GDM1 (cell line): ENCODE results near the gene NDOR1.

ENCODE experiments used
- DNase-seq: peaks from one replicate; lab custom pipeline; 2025; lab: John Stamatoyannopoulos, UW

NDOR1 gene

DNA sequence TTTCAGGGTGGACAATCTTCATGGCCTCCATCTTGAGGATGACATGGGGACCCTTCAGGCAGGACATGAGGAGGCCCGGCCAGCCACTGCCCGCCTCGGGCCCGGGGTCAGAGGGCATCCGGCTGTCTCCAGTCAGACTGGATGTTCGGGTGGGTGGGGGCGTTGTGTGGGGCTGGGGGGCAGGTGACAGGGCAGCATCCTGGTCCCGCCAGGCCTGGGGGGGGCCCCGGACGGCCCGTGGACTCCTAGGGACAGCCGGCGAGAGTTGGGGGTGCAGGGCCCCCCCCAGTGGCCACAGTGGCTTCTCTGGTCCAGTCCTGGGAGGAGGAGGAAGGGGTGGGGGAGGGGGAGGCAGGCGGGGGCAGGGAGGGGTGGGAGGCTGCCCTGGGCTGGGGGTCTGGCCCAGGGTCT lies 15.6 kb downstream of the NDOR1 start:
- no peak for DNase-seq

DNA sequence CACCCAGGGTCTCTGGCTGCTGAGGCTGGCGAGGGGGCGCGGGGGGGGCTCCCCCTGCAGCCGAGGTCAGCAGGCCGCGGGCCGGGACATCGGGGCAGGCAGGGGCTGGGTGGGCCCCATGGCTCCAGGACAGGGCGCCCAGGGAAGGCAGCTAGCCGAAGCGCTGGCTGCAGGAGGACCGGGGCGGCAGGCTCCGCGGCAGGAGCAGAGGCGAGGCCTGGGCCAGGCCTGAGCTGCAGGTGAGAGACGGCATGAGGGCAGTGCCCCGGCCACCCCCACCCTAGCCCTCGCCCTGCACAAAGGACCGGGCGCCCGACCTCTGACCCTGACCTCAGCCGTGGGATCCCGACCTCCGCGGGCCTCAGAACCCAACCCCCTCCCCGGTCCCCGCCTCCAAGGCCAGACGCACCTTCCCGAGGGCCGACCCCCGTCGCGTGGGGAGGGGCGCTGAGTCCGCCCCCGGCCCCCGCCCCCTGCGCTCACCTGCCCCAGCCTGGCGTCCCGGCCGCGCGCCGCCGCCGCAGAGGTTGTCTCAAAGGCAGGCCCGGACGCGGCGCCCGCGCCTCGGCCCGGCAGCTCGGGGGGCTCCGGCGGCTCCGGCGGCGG lies 16.1 kb downstream of the NDOR1 start:
- DNase-seq = no peak

DNA sequence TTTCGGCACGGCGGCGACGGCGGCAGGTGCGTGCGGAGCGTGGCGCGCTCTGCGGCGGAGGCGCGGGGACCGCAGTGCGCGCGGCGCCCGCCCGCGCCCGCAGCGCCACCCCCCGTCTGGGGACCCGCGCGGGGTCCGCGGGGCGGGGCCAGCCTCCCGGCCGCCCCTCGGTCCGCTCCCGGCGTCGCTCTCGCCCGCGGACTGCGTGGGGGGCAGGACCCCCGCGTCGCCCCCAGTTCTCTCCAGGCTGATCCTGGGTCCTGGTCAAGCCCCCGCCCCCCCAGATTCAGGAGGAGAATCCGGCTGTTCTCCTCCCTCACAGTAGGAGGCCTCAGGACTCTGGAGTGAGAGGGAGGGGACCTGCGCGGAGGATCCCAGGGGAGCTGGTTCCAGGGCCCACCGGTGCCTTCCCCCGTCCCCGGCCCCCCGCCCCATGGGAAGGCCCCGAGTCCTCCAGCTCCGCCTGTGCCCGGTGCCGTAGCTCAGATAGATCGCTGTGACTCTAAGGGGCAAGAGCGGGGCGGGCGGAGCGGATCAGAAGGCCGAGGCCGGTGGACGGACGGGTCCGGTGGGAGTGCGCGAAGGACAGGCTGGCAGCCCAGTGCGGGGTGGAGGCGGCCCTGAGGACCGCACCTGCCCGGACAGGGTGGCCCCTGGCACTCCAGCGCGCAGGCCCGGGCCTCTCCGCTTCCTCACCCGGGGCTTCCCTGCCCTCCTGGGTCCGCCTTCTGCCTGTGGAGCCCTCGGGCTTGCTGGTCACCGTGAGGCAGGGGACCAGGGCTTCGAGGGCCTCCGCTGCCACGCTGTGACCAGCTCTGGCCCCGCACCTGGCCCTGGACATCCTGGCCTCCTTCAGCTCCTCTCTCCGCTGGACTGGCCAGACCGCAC lies 16.9 kb downstream of the NDOR1 start, which contains the start of gene RNF208:
RNF208 (minus strand) TSS at position 51 of the 888 bp plus-strand sequence. CDS start 1,028 bp downstream, outside the sequence.
- no peak for DNase-seq

DNA sequence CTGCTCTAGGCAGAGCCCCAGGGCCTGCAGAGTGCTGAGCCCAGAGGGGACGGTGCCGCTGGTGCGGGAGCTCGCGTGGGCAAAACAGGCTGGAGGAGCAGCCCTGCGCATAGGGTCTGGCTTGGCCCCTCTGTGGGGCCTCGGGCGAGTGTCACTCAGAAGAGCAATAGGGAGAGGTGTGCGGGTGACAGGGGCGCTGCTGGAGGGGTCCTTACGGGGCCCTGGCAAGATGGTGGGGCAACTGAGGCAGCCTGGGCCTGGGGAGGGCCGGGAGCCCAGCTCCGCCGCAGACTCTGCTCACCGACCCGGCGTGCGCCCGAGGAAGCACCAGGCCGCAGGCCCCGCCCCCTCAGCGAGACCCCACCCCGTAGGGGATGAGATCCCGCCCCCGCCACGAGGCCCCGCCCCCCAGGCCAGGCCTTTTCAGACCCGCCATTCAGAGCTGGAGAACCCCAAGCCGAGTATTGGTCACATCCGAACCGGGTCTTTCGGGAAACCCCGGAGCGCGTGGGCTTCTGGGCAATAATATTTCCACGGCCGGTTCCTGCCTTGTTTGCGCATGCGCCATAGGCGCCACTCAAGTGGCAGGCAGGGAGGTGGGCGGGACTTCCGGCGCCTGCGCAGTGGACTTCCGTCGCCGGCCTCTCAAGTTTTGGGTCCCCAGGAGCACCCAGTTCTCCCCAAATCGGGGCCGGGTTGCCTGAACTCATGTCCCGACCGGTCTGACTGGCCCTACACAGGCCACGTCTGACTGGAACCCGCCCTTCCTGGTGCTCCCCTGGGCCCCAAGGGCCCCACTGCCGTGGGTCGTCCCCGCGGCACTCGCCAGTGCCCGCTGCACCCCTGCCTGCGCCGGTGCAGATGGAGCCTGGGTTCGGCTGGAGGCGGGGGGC lies 17.8 kb downstream of the NDOR1 start:
- peak; percentile 97 for DNase-seq

DNA sequence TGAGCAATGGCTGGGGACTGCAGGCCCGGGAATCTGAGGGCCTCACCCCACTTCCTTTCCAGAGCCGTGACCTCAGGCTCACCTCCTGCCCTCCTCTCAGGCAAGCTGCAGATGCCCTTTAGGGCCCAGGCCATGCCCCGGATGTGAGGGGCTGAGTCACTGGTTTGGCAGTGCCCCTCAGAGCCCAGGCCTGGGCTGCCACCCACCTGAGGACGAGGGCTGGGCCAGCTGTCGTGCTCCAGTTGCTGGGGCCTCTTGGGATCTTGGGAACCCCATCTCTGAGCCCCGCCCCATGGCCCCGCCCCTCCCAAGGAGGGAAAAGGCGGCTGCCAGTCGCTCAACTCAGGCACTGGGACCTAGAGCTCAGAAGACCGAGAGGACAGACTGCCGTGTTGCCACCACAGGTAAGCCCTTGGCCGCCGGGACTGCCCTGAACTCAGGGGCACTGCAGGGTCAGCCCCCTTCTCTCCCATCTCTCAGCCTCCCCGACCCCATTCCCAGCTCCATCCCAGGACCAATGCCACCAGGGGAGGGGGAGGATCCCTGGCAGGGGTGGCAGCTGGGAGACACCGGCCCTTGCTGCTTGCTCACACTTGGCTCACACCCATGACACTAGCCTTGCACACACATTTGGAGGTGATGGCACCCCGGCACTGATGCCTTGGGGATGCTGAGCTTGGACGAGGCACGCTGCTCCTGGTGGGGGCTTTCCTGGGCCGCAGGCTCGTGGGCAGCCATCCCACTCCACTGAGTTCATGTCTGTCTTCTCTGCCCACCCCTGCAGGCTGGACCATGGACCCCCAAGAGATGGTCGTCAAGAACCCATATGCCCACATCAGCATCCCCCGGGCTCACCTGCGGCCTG lies 19.6 kb downstream of the NDOR1 start, which contains the start of gene CYSRT1:
CYSRT1 (plus strand) TSS at position 345 of the 865 bp plus-strand sequence; CDS start at position 793, 448 bp downstream.
- no peak for DNase-seq

DNA sequence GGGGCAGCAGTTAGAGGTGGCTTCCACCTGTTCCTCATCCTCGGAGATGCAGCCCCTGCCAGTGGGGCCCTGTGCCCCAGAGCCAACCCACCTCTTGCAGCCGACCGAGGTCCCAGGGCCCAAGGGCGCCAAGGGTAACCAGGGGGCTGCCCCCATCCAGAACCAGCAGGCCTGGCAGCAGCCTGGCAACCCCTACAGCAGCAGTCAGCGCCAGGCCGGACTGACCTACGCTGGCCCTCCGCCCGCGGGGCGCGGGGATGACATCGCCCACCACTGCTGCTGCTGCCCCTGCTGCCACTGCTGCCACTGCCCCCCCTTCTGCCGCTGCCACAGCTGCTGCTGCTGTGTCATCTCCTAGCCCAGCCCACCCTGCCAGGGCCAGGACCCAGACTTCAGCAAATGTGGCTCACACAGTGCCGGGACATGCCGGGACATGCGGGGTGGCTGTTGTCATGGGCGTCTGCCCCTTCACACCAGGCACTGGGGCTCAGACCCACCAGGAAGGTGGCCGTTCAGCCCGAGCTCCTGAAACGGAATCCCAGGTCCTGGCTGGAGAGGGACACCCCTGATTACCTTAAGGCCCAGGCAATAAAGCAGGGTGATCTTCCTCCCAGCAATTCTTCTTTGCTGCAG lies 20.3 kb downstream of the NDOR1 start:
- no peak for DNase-seq

DNA sequence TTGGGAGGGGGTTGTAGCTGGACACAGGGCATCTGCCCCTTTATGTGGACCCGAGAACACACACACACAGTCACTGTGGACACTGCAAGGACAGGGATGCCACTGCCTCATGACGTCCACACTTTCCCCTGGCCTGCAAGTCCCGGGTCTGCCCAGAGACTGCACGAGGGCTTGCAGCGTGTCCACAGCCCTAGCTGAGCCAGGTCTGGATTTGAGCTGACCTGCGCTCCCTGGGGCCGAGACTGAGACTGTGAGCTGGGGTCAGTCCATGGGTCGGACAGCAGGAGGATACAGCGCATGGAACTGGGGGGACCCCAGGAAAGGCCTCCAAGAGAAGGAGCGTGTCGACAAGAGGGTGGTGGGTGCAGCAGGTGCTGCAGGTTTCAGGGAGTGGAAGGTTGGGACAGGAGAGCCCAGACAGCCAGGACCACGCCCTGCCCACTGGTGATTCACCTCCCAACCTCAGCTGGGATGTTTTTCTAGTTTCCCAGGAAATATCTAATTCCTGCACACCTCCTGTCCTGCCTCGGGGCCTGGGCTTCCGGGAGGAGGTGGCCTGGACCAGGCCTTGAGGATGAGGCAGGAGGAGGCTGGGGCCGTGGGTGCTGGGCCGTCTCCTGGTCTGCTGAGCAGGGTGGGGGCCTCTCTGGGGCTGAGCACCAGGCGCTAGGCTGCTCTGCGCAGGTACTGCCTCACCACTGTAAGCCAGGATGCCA lies 21.0 kb downstream of the NDOR1 start:
- DNase-seq = no peak

DNA sequence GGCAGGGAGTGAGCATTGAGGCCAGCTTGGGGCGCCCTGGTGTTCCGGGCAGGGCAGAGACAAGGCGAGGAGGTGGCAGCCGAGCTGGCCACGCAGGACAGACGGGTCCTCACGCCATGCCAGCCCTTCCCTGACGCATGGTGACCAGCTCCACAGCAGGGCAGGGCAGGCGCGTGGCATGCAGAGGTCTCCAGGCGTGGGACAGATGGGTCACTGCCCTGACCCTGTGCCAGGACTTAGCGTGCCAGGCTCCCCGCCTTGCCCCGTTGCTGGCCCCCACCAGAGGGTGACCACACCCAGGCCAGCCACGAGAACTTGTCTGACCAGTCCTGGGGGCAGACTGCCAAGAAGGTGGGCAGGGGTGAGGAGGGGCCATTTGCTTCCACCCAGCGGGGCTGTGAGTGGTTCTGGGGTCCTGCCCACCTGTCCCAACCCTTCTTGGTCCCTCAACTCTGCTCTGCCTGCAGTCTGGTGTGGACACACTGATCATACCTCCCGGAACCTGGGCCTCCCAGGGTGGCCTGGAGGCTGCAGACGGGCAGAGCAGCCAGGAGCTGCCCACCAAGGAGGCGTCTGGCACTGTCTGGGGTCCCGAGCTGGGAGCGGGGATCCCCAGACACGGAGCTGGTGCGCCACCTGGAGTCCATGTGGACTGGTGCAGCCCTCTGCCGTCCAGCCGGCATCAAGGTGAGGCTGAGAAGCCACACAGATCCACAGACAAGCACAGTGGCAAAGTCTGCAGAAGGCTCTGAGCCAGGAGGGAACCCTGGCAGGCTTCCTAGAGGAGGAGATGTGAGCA lies 21.8 kb downstream of the NDOR1 start, which contains the start of gene RNF224:
RNF224 (plus strand) TSS at position 449 of the 799 bp plus-strand sequence. CDS start 834 bp downstream, outside the sequence.
- DNase-seq = peak; percentile 76

DNA sequence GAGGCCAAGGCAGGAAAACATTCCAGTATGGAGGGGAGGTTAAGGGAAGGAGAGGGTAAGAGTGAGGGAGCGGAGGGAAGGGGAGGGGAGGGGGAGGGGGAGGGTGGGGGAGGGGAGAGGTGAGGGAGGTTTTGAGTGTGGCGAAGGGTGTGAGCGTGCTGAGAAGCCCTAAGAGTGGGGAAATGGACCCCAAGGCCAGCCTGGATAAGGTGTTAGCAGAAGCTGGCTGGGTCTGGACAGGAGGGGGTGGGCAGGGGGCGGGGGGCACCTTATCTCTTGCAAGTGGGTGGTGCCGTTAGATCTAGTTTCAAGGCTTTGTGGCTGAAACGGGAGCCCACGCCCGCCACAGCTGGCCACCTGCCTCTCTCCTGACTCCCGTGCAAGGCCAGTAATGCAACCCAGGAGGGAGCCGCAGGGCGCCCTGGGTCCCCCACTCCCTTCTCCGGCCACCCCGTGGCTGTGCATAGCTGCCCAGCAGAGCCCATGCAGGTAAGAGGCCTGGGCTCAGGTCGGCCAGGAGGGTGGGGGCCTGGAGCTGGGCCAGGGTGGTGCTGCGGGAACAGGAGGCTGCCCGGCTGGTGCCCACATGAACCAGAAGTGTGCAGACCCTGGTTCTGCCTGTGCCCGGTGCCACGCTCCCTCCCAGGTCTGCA lies 22.5 kb downstream of the NDOR1 start:
- no peak for DNase-seq

DNA sequence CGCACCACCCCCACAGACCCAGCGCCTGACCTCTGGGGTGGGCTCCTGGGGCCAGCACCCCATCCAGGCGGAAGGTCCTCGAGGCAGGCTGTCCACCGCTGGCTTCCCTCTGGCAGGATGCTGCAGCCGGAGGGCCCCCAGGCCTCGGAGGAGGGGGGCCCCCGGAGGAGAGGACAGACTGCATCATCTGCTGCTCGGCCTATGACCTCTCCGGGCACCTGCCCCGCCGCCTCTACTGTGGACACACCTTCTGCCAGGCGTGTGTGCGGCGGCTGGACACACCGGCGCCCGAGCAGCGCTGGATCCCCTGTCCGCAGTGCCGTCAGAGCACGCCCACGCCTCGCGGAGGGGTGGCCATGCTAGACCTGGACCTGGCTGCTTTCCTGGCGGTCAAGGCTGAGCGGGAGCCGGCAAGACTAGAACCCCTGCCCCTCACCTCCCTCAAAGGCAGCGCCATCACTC lies 23.0 kb downstream of the NDOR1 start:
- DNase-seq = no peak

DNA sequence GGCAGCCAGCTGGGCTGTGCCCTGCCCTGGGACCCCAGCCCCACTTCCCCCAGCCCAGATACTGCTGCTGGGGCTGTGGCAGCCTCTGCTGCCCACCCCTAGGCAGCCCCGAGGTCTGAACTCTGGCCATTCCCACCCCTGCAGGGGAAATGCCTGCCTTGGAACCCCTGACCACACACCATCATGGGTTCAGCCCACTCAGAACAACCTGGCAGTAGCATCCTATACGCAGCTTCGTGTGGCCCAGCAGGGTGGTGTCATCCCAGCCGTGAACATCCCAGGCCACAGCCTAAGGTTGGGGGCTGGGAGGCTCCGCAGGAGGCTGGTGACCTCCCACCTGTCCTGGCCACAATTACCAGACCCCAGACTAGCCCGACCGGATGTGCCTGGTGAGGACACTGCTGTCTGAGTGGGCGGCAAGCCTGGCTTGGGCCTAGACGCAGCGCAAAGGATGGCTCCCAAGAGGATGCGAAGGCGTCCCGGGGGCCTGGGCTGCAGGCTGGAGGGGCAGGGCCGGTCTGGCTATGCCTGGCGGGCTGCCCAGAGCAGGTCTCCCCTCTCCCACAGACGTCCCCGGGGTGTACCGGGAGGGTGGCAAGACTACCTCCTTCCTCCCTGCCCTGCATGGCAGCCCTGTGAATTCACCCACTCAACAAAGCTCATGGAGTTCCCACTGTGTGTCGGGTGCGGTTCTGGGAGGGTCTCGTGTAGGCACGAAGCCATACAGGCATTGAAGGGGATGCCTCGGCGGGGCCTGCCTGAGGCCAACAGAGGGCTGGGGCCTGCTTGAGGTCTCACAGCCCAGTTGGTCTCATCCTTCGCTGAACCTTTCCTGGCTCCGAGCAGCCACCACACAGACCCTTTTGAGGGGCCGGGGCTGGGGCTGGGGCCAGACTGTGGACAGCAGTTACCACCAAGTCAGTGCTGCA lies 23.7 kb downstream of the NDOR1 start:
- no peak for DNase-seq

DNA sequence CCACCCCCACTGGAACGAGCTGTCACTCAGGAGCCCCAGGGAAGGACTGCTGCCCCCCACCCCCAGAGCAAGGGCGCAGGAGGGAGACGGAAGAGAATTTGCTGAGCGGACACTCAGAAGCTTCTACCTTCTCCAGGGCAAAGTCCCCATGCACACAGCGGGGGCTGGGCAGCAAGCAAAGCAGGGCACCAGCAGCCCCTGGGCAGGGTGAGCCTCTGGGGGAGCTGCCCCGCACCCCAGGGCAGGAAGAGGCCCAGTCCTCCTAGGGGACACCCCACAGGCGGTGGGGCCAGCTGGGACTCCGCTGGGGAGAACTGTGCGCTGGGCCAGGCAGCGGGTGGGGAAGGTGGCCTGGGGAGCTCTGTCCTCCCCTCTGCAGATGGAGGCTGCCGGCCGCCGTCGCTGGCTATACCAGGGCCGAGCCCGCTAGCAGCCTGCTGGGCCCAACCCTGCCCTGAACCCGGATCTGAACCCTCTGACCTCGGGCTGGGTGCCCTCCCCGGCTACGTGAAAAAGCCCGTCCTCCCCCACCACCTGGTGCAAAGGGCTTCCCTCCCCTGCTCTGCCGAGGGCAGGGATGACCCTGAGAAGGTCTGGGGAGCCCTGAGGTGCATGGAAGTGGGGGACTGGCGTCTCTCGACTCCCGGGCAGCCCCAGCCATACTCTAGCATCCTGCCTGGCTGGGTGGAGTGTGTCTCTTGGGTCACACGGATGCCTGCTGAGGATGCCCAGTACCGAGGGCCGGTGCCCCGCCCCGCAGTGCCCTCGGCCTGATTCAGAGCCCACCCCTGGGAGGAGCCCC lies 24.6 kb downstream of the NDOR1 start:
- no peak for DNase-seq

DNA sequence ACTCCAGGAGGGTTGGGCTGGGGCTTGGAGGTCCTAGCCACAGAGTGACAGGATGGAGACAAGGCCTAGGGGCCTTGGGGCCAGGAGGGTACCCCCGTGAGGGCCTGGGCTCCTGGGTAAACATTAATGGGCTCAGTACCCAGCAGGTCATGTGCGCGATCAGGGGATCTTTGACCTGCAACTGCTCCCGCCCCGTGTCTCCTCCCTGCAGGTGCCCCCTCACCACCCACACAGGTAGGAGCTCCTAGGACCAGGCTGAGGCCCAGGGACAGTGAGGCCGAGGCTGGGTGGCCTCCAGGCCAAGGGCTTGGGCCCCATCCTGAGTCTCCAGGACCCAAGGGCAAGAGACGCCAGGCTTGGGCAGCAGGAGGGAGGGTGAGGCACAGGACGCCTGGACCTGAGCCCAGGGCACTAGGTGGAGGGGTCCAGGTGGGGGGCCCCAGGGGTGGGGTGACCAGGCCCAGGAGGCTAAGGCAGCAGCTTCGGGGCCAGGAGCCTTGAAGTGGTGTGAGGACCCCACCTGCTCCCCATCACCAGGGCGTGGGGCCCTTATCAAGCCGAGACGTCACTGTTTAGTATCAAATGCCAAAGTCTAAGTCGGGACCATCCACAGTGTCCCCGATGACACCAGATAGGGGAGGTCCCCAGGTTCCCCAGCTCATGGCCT lies 25.3 kb downstream of the NDOR1 start, which contains the start of gene SLC34A3:
SLC34A3 (plus strand) TSS at position 197 of the 667 bp plus-strand sequence. CDS start 802 bp downstream, outside the sequence.
- no peak for DNase-seq

DNA sequence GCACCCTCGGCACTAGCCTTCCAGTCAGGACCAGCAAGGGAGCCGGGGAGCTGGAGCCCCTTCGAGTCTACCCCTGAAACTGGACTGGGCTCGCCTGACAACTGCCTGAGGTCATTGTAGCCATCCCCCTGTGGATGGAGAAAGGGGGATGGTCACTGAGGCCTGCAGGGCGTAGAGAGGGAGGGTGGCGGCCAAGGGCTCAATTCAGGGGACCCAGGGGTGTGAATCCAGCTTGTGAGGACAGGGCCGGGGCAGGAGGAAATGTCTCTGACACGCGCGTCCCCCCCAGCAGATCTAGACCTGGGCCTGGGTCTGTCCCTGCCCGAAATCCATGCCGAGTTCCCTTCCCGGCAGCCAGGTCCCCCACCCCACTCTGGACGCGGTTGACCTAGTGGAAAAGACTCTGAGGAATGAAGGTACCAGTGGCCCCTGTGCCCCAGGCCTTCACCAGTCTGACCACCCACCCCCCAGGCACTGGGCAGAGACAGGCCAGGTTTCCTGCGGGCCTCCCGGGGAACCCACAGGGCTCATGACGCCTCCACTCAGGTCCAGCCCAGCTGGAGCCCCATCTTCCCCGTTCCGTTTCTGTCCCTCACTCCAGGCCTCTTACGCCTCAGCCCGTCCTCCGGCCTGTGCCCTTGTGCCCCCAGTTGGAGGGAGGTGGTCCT lies 26.0 kb downstream of the NDOR1 start:
- no peak for DNase-seq

DNA sequence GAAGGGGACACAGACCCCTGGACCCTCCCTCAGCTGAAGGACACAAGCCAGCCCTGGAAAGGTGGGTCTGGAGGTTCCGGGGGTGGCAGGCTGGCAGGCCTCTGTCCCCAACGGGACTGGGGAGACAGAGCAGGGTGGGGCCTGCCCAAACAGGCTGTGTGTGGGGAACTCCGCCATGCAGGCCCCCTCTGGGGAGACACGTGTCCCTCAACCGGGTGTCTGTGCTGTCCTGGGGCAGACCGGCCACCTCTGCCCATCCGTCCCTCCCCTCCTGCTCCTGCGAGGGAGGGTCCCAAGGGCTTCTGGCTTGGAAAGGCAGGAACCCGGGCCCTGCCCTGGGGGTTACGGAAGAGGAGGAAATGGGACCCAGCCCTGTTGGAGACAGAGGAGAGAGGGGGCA lies 26.6 kb downstream of the NDOR1 start:
- no peak for DNase-seq
